ENCODE results near the gene BEND3. TPM values are rescaled to one million over a fixed set of nuclear protein-coding genes. Genes with fewer than 3 reads are reported as not detected.

BEND3 gene
- total RNA-seq, 1 donor from 2014 or later: 3.8 TPM

GRCh38 chr6:107075951-107076381 is 39.3 kb downstream of the BEND3 start:
- H3K36me3 ChIP-seq: no peaks in the 10 kb centered on the region
- no peaks in the 10 kb centered on the region for H3K9me3 ChIP-seq
- H3K27ac ChIP-seq: no peak overlapping the region
- intact Hi-C loops (cut with DNase I): no loop called here
- no peaks in the 10 kb centered on the region for H3K27me3 ChIP-seq
- DNase-seq: no peak
- ATAC-seq: peak; percentile 26
- TF ChIP-seq, protein P1, sequence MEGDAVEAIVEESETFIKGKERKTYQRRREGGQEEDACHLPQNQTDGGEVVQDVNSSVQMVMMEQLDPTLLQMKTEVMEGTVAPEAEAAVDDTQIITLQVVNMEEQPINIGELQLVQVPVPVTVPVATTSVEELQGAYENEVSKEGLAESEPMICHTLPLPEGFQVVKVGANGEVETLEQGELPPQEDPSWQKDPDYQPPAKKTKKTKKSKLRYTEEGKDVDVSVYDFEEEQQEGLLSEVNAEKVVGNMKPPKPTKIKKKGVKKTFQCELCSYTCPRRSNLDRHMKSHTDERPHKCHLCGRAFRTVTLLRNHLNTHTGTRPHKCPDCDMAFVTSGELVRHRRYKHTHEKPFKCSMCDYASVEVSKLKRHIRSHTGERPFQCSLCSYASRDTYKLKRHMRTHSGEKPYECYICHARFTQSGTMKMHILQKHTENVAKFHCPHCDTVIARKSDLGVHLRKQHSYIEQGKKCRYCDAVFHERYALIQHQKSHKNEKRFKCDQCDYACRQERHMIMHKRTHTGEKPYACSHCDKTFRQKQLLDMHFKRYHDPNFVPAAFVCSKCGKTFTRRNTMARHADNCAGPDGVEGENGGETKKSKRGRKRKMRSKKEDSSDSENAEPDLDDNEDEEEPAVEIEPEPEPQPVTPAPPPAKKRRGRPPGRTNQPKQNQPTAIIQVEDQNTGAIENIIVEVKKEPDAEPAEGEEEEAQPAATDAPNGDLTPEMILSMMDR (IDR thresholded peaks at IDR 0.05): no peak
- no peaks in the 10 kb centered on the region for H3K4me1 ChIP-seq
- no peak overlapping the region for H3K4me3 ChIP-seq

DNA sequence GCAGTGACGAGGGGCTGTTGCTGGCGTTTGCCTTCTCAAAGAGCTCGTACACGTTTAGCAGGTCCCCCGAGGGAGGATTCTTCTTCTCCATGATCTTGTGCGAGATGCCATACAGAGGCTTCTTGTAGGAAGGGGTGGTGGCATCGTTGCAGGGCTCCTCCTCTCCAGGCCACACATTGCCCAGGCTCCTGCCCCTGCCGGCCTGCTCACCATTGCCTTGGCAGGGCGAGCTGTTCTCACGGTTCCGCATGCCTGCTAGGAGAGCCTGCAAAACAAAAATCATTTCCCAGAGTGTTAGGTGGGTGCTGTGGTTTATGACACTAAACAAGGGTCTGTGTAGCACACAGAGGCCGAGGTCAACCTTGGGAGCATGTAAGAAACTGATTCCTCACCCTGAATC is 44.6 kb downstream of the BEND3 start:
- H3K27ac ChIP-seq: no peak overlapping the region
- DNase-seq (no peak), ATAC-seq (no peak)
- intact Hi-C loops (cut with DNase I): no loop called here
- no peaks in the 10 kb centered on the region for H3K27me3 ChIP-seq
- TF ChIP-seq, protein P1 (IDR thresholded peaks at IDR 0.05): no peak
- no peak overlapping the region for H3K4me3 ChIP-seq
- no peaks in the 10 kb centered on the region for H3K9me3 ChIP-seq
- H3K36me3 ChIP-seq: no peaks in the 10 kb centered on the region
- H3K4me1 ChIP-seq: no peaks in the 10 kb centered on the region

- TF ChIP-seq, protein P1 (IDR thresholded peaks at IDR 0.05): no peak
Observed at GRCh38 chr6:107069631-107070548, 45.4 kb downstream of the BEND3 start.

GRCh38 chr6:107068691-107069630 is 46.4 kb downstream of the BEND3 start:
- TF ChIP-seq, protein P1 (IDR thresholded peaks at IDR 0.05): no peak
- no peak overlapping the region for H3K4me3 ChIP-seq
- H3K27me3 ChIP-seq: no peaks in the 10 kb centered on the region
- DNase-seq (no peak), ATAC-seq (no peak)
- intact Hi-C loops (cut with DNase I): no loop called here
- no peaks in the 10 kb centered on the region for H3K9me3 ChIP-seq
- H3K36me3 ChIP-seq: no peaks in the 10 kb centered on the region
- no peak overlapping the region for H3K27ac ChIP-seq
- peaks cover 4% of the 10 kb centered on the region for H3K4me1 ChIP-seq

More at GRCh38 chr6:107069631-107070548, 45.4 kb downstream of the BEND3 start:
- H3K36me3 ChIP-seq: no peaks in the 10 kb centered on the region
- no peaks in the 10 kb centered on the region for H3K9me3 ChIP-seq
- DNase-seq (no peak), ATAC-seq (no peak)
- no peaks in the 10 kb centered on the region for H3K27me3 ChIP-seq
- H3K4me1 ChIP-seq: peaks cover 3% of the 10 kb centered on the region
- intact Hi-C loops (cut with DNase I): no loop called here
- H3K27ac ChIP-seq: no peak overlapping the region
- no peak overlapping the region for H3K4me3 ChIP-seq

DNA sequence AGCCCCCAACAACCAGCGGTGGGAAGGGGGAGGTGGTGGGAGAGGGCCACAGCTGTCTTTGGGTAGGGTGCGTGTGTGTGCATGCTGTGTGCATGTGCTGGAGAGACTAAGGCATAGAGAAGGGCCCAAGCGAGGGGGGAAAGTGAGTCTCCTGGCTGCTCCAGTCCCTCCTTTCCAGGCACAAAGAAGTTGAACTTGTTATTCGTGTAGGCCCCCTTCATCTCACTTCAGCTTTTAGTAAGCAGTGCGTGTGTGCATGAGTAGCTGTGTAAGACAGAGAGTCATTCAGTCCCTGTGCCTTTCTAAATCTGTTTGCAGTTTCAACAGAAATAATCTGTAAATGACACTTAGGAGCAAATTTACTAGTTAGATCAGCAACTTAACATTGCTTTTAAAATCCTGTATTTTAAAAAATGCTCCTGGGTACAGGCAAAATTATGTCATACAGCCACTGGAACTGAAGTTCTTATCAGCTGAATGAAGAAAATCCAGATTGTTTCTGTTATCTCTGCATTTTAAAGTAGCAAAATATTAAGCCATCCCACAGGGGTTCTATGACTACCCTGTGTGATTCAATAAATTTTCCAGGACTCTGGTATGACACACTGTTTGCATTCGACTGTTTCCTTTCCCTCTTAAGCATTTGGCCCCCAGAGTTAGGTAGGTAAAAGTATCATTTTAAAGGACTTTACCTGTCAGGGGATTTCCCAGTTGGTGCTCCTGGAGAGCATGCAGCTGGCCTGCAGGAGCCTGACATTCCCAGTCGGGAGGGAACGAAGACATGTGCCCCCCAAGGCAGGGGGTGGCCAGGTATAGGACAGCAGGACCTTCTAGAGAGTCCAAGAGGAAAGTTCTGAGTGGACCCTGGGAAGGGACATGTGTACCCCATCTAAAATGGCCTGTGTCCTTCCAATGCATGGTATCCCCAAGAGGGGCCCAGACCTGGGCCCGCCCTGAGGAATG is 48.3 kb downstream of the BEND3 start:
- Histone ChIP-seq H3K27ac (no peak overlapping the region), H3K4me3 (no peak overlapping the region), H3K36me3 (no peaks in the 10 kb centered on the region), H3K27me3 (no peaks in the 10 kb centered on the region), H3K9me3 (no peaks in the 10 kb centered on the region), H3K4me1 (peaks cover 4% of the 10 kb centered on the region)
- DNase-seq (no peak), ATAC-seq (no peak)
- intact Hi-C loops (cut with DNase I): no loop called here
- TF ChIP-seq, protein P1 (IDR thresholded peaks at IDR 0.05): no peak

Measured in upper lobe of right lung (tissue), 1 donor.